Stimulated activated CD4-positive, alpha-beta T cell treated with anti-CD3 and anti-CD28 coated beads, Interleukin-2, amount 100 ng/mL, for 48 hours (primary cell): ENCODE results near the gene PSD.

Experiments used
- DNase-seq, 2 donors: peaks; one replicate each; pipeline ENCODE4 v3.0.0-alpha.2; 2020

PSD gene

DNA sequence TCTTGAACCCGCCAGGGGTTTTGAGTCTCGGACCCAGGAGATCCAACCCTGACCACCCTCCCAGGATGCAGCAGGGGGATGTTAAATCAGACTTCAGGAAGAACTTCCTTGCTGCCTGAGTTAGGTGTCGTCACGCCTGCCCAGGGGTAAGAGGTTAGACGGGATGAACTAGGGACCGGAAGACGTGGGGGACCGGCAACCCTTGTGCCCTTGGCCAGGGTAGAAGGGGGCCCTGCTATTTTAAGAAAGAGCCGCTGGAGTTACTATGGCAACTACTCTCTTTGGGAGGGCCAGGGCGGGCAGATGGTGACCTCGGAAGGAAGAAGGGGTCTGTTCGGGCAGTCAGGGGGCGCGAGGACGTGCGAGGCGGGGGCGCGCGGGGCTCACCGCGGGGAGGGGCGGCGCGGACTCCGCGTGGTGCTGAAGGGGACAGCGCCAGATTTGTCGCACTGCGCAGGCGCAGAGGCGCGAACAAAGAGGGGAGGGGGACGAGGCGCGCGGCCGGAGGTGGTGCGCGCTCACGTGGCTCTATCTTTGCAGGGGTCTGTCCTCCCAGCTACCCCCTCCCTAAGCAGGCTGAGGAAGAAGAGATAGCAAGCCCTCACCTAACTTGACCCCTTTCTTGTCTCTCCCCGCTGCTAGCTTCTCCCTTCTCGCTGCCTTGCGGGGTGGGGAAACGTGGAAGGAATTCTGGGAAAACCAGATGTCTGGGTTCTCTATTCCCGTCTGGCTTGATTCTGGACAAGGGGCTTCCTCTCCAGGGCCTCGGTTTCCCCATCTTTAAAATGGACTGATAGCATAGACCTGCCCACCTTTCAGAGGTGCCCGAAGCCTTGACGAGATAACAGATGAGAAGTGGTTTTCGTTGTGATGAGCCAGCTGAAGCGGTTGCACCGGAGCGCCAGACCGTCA, 940 bp upstream of the PSD start:
- DNase-seq, result peak; percentile 60 to 69

DNA sequence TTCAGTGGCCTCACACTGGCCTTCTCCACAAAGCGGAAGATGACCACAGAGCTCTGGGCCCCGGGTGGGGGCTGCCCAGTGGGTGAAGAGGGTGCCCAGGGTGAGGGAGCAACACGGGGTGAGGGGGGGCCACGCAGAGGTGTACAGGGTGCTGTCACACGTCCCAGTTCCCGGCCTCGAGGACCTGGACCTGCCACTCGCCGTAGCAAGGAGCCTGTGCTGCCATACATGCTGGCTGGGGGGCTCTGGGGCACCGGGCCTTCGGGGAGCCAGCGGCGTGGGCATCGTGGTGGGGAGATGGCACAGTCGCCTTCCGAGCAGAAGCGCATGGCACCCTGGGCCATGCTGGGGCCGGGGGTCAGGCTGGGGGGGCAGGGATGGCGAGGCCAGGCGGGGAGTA, 1.9 kb downstream of the PSD start:
- DNase-seq, result no peak

DNA sequence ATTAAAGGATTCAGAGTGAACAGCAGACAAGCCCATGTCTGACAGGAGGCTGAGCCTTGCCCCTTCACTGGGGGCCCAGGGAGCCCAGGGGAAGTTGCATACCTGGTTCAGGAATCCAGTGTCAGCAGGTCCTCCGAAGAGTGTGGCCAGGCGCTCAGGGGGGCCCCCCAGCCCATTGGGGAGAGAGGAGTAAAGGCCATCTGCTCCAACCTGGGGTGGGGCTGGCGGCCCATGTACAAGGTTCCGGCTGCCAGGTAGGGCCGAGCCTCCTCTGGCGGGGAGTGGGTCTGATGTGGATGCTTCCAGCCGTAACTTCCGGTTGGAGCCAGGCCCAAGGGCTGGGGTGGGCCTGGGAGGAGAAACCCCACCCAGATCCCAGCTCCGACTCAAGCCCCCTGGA, 2.3 kb downstream of the PSD start:
- no peak for DNase-seq

DNA sequence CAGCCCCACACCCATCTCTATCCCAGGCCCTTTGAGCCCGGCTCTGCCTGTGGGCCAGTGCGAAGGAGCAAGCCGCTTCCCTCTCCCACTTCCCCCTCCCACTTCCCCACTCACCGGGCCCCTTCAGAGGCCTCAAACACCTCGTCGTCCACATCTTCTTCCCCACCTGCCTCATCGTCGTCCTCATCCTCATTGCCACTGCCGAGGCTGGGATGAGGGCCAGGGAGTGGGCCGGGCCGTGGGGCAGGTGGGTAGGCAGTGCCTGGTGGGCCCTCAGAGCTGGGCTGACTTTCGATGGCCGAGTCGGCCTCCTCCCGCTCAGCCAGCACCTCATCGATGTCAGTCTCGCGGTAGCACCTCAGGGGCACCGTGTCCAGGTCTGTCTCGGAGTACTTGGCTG, 3.8 kb downstream of the PSD start:
- no peak for DNase-seq

- DNase-seq, result no peak
Measured at GRCh38 chr10:102413806-102414561, 4.6 kb downstream of the PSD start.

- DNase-seq, result no peak
Measured at GRCh38 chr10:102413053-102413705, 5.4 kb downstream of the PSD start.

GRCh38 chr10:102412293-102412692, 6.3 kb downstream of the PSD start:
- DNase-seq, result no peak

GRCh38 chr10:102411341-102412255, 7.0 kb downstream of the PSD start:
- DNase-seq, result no peak

DNA sequence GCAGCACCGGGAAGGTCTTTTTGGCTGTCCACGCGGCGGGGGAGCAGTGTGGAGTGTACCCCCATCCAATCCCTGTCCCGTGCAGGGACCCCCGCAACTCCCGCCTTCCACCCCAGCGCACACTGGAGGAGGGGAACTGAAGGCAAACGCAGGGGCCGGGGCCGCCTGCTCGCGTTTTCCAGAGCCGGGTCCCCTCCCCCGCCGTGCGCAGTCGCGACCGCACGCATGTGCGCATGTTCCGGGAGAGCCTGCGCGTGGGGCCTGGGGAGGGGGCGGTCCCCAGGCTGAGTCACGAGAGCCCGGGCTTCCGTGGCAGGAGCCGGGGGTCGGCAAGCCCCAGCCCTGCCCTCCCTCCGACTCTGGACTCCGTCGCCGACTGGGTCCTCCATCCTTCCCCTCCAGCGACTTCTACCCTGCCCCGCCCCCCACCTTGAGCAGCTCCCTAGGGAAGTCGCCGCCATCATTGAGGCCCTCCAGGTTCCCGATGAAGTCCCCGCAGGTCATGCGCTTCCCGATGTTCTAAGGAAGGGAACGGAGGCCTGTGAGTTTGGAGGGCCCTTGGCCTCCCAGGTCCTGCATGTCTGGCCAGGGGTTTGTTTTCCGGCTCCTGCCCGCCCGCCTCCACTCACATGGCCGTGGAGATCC, 8.0 kb downstream of the PSD start:
- DNase-seq, result peak; percentile 60 to 67

GRCh38 chr10:102409604-102410428, 8.8 kb downstream of the PSD start:
- DNase-seq, result no peak

DNA sequence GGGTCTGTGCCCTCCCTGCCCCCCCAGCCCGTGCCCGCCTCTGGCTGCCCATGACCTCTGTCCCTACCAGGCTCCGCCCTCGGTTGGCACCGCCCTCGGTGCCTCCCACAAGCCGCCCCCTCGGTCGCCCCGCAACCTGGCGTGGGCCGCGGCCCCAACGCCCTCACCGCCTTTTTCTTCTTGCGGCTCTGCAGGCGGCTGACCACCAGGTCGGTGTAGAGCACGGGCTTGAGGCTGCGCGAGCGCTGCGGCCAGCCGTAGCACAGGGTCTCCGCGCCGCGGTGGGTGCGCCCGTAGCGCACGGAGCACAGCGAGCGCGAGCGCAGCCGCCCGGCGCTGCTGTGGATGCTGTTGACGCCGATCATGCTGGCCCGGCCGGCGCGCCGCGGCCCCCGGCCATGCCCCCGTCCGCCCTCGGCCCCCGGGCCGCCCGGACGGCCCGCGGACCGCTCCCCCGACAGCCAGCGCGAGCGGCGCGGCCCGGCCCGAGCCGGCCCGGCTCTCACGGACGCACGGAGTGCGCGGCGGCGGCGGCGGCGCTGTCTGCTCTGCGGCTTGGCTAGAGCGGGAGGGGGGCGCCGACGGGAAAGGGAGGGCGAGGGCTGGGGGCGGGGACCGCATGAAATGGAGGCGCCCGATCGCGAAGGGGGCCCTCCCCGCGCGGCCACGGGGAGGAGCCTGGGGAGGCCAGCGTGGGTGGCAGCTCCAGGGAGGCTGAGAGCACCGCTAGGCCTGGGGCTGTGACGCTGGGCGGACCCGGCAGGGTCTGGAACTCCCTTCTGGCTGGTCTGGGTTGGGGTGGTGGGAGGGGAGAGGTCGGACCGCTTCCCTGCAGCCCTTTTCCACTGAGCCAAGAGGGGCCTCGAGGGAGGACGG, 9.6 kb downstream of the PSD start:
- peak; percentile 62 to 77 for DNase-seq

- no peak for DNase-seq
Measured at GRCh38 chr10:102408131-102408727, 10.4 kb downstream of the PSD start.

DNA sequence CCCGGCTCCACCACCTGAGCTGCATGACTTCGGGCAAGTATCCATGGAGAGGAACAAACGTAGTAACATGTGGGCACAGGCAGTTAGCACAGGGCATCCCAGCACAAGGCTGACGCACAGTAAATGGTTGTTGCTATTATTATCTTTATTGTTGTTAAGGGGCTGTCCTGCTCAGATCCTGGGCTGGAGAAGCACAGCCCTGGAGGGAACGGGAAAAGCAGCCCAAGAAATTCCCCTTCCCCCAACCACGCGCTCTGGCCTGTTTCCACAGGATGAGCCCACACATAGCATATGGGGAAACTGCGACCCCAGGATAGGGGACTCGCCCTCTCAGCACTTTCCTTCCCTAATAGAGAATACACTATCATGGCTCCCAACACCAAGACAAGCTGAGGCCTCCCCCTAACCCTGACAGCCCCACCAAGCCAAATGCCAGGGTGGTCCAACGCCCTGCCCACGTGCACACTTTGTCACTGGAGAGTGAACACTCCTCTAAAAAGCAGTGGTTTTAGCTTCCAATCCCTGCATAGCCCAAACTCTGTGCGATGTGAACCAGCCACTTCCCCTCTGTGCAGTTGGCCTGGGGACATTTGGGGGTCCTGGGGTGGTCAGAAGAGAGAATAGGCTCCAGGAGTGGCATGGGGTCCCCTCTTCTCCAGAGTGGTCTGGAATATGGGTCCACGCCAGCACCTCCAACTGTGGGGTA, 11.0 kb downstream of the PSD start:
- DNase-seq, result no peak

GRCh38 chr10:102406815-102407214, 11.8 kb downstream of the PSD start:
- no peak for DNase-seq

GRCh38 chr10:102405632-102406031, 13.0 kb downstream of the PSD start:
- no peak for DNase-seq

GRCh38 chr10:102405108-102405571, 13.4 kb downstream of the PSD start:
- no peak for DNase-seq

DNA sequence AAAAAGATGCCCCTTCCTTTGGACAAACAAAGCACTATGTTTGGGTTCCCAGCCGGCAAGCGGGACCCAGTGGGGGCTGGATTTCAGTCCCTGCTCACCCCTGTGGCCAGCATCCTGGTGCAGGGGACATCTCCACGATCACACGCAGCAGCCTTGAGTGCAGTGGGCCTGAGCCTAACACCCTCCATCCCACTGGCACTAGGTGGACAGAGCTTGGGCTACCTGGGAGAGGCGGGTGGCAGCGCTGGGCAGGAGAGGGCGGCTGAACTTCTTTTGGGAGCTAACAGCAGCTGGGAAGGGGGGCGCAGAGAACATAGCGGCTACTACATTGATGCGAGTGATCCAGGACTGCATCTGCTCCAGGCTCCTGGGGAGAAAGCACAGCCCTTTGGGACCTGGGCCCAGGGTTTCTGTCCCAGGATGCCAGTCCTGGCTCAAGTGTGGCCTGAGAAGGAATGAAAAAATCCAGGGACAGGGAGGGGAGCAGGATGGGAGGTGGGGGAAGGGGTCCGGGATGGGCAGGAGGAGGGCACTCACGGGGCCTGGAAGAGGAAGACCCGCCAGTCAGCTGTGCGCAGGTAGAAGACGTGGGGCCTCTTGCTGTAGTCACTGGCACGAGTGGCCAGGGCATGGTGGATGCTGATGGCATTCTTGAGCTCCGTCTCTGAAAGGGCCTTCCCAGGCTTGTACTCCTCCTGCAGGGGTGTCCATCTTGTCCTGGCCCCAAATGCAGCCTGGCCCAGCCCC, 14.1 kb downstream of the PSD start:
- no peak for DNase-seq

DNA sequence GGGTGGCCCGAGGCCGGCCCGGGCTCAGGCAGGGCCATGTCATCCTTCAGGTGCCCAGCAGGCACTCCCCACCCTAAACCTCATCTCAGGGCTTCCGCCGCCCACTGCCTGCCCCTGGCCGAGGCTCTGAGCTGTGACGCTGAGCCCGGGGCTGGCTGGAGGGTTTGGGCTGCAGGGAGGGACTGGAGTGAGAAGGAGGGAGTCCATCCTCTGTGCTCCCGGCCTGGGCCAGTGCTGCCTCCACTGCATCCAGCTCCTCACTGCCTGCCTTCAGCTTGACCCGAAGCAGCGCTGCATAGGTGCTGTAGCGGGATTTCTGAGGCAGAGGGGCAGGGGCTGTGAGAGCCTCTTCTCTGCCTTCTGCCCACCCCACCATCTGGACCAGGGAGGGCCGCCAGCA, 15.5 kb downstream of the PSD start:
- DNase-seq, result no peak
